PC-9 (cell line): ENCODE results near the gene MCF2L. TPM values are rescaled to one million over a fixed set of nuclear protein-coding genes. Genes with fewer than 3 reads are reported as not detected.

Source experiments
- BruUV-seq: library from RNA; stranded (reverse); fragments of 400-500 nt; replicated peaks from 2 replicates; lab custom pipeline; 2021; lab: Mats Ljungman, UMichigan
- CTCF ChIA-PET: fragments of 300-600 bp; sonication (Branson Sonifier 250); formaldehyde crosslinking; loops from one replicate; lab custom pipeline; 2022; ENCODE audit warnings: antibody characterized with exemption; lab: Charles Lee
- POLR2A ChIA-PET: fragments of 300-600 bp; sonication (Branson Sonifier 250); formaldehyde crosslinking; loops from one replicate; lab custom pipeline; 2022; ENCODE audit warnings: antibody characterized with exemption; ENCODE audit not compliant: unreplicated experiment; lab: Charles Lee
- DNase-seq, 2 experiments: peaks; one replicate each; pipeline versions ENCODE4 v3.0.0 to v3.0.0-alpha.2; 2015 to 2022; ENCODE audit warnings: mixed read lengths in 1 of 2
- H2AFZ ChIP-seq: fragments of 200-600 bp; sonication (generic); 2 replicates; pipeline ENCODE4 v1.8.1; 2017; ENCODE audit warnings: antibody characterized with exemption
- H3F3A ChIP-seq: fragments of 200-600 bp; sonication (generic); 2 replicates; pipeline ENCODE4 v1.8.1; 2017; ENCODE audit warnings: antibody characterized with exemption, mild to moderate bottlenecking, low read depth; ENCODE audit not compliant: insufficient read depth
- H3K27ac ChIP-seq: fragments of 200-600 bp; sonication (generic); 2 replicates; pipeline ENCODE4 v1.6.1; 2016; ENCODE audit warnings: mixed run types
- H3K27me3 ChIP-seq: fragments of 200-600 bp; sonication (generic); 2 replicates; pipeline ENCODE4 v1.6.1; 2016; ENCODE audit warnings: low read depth, mixed run types; ENCODE audit not compliant: insufficient read depth
- H3K36me3 ChIP-seq: fragments of 200-600 bp; sonication (generic); 2 replicates; pipeline ENCODE4 v1.6.1; 2016; ENCODE audit warnings: low read depth, mixed run types
- H3K4me1 ChIP-seq: fragments of 200-600 bp; sonication (generic); replicated peaks from 2 replicates; pipeline ENCODE4 v1.6.1; 2016; ENCODE audit warnings: mixed run types; ENCODE audit not compliant: insufficient read depth
- H3K4me2 ChIP-seq: fragments of 200-600 bp; sonication (generic); 2 replicates; pipeline ENCODE4 v1.6.1; 2017; ENCODE audit warnings: mixed run types
- H3K4me3 ChIP-seq: fragments of 200-600 bp; sonication (generic); 2 replicates; pipeline ENCODE4 v1.6.1; 2016; ENCODE audit warnings: mixed run types
- H3K79me2 ChIP-seq: fragments of 200-600 bp; sonication (generic); 2 replicates; pipeline ENCODE4 v1.6.1; 2017; ENCODE audit warnings: low read depth, mixed run types
- H3K9me2 ChIP-seq: fragments of 200-600 bp; sonication (generic); 2 replicates; pipeline ENCODE4 v1.8.1; 2017; ENCODE audit warnings: mild to moderate bottlenecking; ENCODE audit not compliant: insufficient read depth
- H3K9me3 ChIP-seq: fragments of 200-600 bp; sonication (generic); 2 replicates; pipeline ENCODE4 v1.8.1; 2016; ENCODE audit warnings: low read depth; ENCODE audit not compliant: insufficient read depth
- H4K20me1 ChIP-seq: fragments of 200-600 bp; sonication (generic); 2 replicates; pipeline ENCODE4 v1.8.1; 2017; ENCODE audit not compliant: insufficient read depth
- CTCF ChIP-seq: fragments of 200-600 bp; sonication (generic); conservative IDR thresholded peaks from 2 replicates; pipeline ENCODE4 v1.6.1; 2017; ENCODE audit warnings: mixed run types, antibody characterized with exemption, mild to moderate bottlenecking, moderate library complexity
- EZH2 ChIP-seq: fragments of 200-600 bp; sonication (generic); IDR thresholded peaks from 2 replicates; pipeline ENCODE4 v1.8.0; 2017; ENCODE audit warnings: antibody characterized with exemption, low read depth
- intact Hi-C: fragments of 100-400 bp; cut with micrococcal nuclease; formaldehyde crosslinking; loops from one replicate; pipeline ENCODE4 v1.10.0; 2022; ENCODE audit not compliant: unreplicated experiment
- total RNA-seq: library from RNA; stranded (reverse); gene quantifications from 2 replicates; pipeline ENCODE4 v1.2.3, GENCODE V29; 2021

The MCF2L gene
- total RNA-seq, 1 experiment from 2014 or later, result 28.2 TPM

GRCh38 chr13:113080361-113080831 is 111.4 kb downstream of the MCF2L start:
- TF ChIP-seq EZH2, result no peak
- no peak for TF ChIP-seq CTCF
- intact Hi-C loops, result no loop called here
- H3F3A ChIP-seq, result no peaks in the 10 kb centered on the region
- BruUV-seq, result no TSS peak
- no peaks in the 10 kb centered on the region for H3K4me1 ChIP-seq
- no peaks in the 10 kb centered on the region for H3K9me2 ChIP-seq
- H3K27ac ChIP-seq, result no peak overlapping the region
- H3K79me2 ChIP-seq, result no peaks in the 10 kb centered on the region
- H3K4me2 ChIP-seq, result no peak overlapping the region
- no peaks in the 10 kb centered on the region for H3K36me3 ChIP-seq
- ChIA-PET POLR2A (no interaction called here), CTCF (no interaction called here)
- no peak for DNase-seq
- no peak overlapping the region for H2AFZ ChIP-seq
- no peaks in the 10 kb centered on the region for H3K27me3 ChIP-seq
- no peaks in the 10 kb centered on the region for H4K20me1 ChIP-seq
- no peak overlapping the region for H3K4me3 ChIP-seq
- H3K9me3 ChIP-seq, result no peaks in the 10 kb centered on the region

GRCh38 chr13:113080901-113081521 is 112.0 kb downstream of the MCF2L start:
- no TSS peak for BruUV-seq
- ChIA-PET POLR2A (no interaction called here), CTCF (no interaction called here)
- Histone ChIP-seq H3K4me3 (no peak overlapping the region), H3K4me2 (no peak overlapping the region), H3K27ac (no peak overlapping the region), H4K20me1 (no peaks in the 10 kb centered on the region), H3K79me2 (no peaks in the 10 kb centered on the region), H3K27me3 (no peaks in the 10 kb centered on the region), H2AFZ (no peak overlapping the region), H3K9me3 (no peaks in the 10 kb centered on the region), H3K36me3 (no peaks in the 10 kb centered on the region), H3K9me2 (no peaks in the 10 kb centered on the region), H3F3A (no peaks in the 10 kb centered on the region), H3K4me1 (no peaks in the 10 kb centered on the region)
- no peak for TF ChIP-seq EZH2
- TF ChIP-seq CTCF, result no peak
- no peak for DNase-seq
- intact Hi-C loops, result no loop called here

GRCh38 chr13:113082198-113083021 is 113.4 kb downstream of the MCF2L start:
- no peaks in the 10 kb centered on the region; the same call in 1 of the 2 replicates for H4K20me1 ChIP-seq
- no peak overlapping the region for H3K27ac ChIP-seq
- H2AFZ ChIP-seq, result no peak overlapping the region
- H3K4me2 ChIP-seq, result no peak overlapping the region
- no peak for TF ChIP-seq EZH2
- no peak for TF ChIP-seq CTCF
- no peaks in the 10 kb centered on the region for H3K4me1 ChIP-seq
- BruUV-seq, result no TSS peak
- no peaks in the 10 kb centered on the region for H3K79me2 ChIP-seq
- intact Hi-C loops, result no loop called here
- no peaks in the 10 kb centered on the region for H3K27me3 ChIP-seq
- ChIA-PET POLR2A (no interaction called here), CTCF (no interaction called here)
- H3K9me2 ChIP-seq, result no peaks in the 10 kb centered on the region
- H3F3A ChIP-seq, result peaks cover 4% of the 10 kb centered on the region; the same call in 1 of the 2 replicates
- no peaks in the 10 kb centered on the region for H3K9me3 ChIP-seq
- no peak for DNase-seq
- no peaks in the 10 kb centered on the region for H3K36me3 ChIP-seq
- no peak overlapping the region for H3K4me3 ChIP-seq
